GM12873 (cell line): ENCODE measurements around the gene SLC22A17.

Source experiments
- CTCF ChIP-seq: IDR thresholded peaks from 2 replicates; pipeline ENCODE4 v1.5.1; 2012; ENCODE audit warnings: low read depth, mild to moderate bottlenecking, moderate library complexity, low read length, control low read depth; ENCODE audit not compliant: insufficient read depth; ENCODE audit errors: missing control alignments

The SLC22A17 gene

DNA sequence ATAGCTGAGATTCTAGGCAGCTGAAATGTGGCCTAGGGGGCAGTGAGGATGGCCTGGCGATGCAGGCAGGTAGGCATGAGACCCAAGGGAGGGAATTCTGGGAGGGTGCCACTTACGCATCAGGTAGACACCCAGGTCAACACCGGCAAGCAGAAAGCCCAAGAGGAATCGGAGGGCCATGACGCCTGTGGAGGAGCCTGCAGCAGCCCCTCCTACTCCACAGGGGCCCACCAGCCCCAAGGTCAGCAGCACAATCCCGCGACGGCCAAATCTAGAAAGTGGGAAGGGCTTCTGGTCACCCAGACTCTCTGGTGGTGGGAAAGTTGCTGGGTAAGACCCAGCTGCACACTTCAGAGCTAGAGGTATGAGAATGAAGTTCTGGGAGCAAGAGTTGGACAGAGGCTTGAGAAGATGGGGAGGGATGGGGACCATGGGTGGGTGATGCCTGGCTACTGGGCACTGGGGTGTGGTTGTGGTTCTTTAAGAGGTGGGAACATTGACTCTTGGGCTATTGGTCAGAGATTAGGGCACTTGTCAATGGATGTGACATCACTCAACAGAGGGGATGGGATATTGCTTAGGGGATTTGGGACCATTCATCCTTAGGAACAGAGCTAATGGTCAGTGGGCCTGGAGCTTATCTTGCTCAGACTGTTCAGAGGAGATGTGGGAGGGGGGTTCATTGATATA lies 3.4 kb downstream of the SLC22A17 start:
- no peak for TF ChIP-seq CTCF

GRCh38 chr14:23348297-23348655 lies 4.4 kb downstream of the SLC22A17 start:
- TF ChIP-seq CTCF = no peak

- no peak for TF ChIP-seq CTCF
These were observed 5.0 kb downstream of the SLC22A17 start for GRCh38 chr14:23347406-23348296.

DNA sequence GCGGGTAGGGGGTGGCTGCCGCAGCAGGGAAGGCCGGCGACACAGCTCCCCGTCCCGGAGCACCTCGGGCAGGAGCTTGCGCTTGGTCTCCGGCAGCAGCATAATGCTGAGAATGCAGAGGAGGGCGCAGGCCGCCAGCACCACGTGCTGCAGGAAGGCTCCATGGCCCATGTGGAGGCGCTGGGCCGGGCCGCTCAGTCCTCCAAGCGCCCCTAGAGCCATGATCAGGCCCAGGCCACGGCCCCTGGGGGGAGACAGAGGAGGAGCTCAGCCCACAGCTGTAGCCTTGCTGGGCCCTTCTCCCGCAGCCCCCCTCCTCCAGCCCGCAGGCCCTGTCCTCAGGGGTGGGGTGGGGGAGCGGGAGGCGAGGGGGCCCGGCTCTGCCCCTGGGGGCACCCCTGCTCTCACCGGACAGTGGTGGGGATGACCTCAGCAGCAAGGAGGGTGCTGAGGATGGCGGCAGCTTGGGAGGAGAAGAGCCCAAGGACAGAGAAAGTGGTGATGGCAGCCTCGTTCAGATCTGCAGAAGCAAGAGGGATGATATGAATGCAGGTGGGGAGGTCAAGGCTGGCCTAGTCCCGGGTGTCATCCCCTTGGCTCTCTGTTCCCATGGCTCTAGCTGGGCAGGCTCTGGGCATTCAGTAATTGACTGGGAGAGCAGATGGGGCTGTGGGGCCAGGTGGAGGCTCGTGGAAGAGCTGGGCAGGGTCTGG lies 5.8 kb downstream of the SLC22A17 start:
- TF ChIP-seq CTCF = no peak

GRCh38 chr14:23345987-23346692 lies 6.5 kb downstream of the SLC22A17 start:
- no peak for TF ChIP-seq CTCF

GRCh38 chr14:23344481-23344880 lies 8.2 kb downstream of the SLC22A17 start:
- no peak for TF ChIP-seq CTCF
